Fibroblast of skin of right quadriceps (primary cell): ENCODE measurements around the gene NRIP1.
A peak's percentile ranks its signal among the peaks of the same experiment; 100 is the strongest.
"Not testable (repeated sequence)": the region's sequence is repeated elsewhere in the genome, so short reads cannot be mapped to it uniquely, and the experiment has no call there.

ENCODE experiments used
- DNase-seq: peaks from one replicate; pipeline ENCODE4 v3.0.0-alpha.2; 2013

Gene NRIP1

GRCh38 chr21:15037095-15037899 is 27.5 kb downstream of the NRIP1 start:
- no peak for DNase-seq

GRCh38 chr21:15036189-15036588 is 28.6 kb downstream of the NRIP1 start:
- DNase-seq = no peak

GRCh38 chr21:15034126-15034853 is 30.5 kb downstream of the NRIP1 start:
- peak; percentile 72 for DNase-seq

GRCh38 chr21:15031790-15032357 is 32.9 kb downstream of the NRIP1 start:
- DNase-seq = peak; percentile 45

GRCh38 chr21:15031362-15031761 is 33.4 kb downstream of the NRIP1 start:
- DNase-seq = not testable (repeated sequence)

GRCh38 chr21:15030861-15031260 is 33.9 kb downstream of the NRIP1 start:
- peak; percentile 32 for DNase-seq

GRCh38 chr21:15029077-15029476 is 35.7 kb downstream of the NRIP1 start:
- DNase-seq = no peak

GRCh38 chr21:15028186-15028585 is 36.6 kb downstream of the NRIP1 start:
- no peak for DNase-seq

- DNase-seq = no peak
Measured at GRCh38 chr21:15027056-15027455, 37.7 kb downstream of the NRIP1 start.

GRCh38 chr21:15026370-15026769 is 38.4 kb downstream of the NRIP1 start:
- DNase-seq = no peak

GRCh38 chr21:15023776-15024175 is 41.0 kb downstream of the NRIP1 start:
- peak; percentile 77 for DNase-seq

- peak; percentile 74 for DNase-seq
Measured at GRCh38 chr21:15022608-15023261, 42.1 kb downstream of the NRIP1 start.

GRCh38 chr21:15020797-15021196 is 44.0 kb downstream of the NRIP1 start:
- no peak for DNase-seq

- DNase-seq = no peak
Measured at GRCh38 chr21:15018382-15018781, 46.4 kb downstream of the NRIP1 start.

- peak; percentile 97 for DNase-seq
Measured at GRCh38 chr21:15015622-15016471, 49.0 kb downstream of the NRIP1 start.

GRCh38 chr21:15014221-15014620 is 50.6 kb downstream of the NRIP1 start:
- peak; percentile 45 for DNase-seq

GRCh38 chr21:15011967-15012366 is 52.8 kb downstream of the NRIP1 start:
- no peak for DNase-seq

GRCh38 chr21:15010645-15011044 is 54.2 kb downstream of the NRIP1 start:
- peak; percentile 42 for DNase-seq

GRCh38 chr21:15009837-15010363 is 54.9 kb downstream of the NRIP1 start:
- DNase-seq = peak; percentile 90

GRCh38 chr21:15007716-15008296 is 57.0 kb downstream of the NRIP1 start:
- DNase-seq = no peak

GRCh38 chr21:15006594-15007230 is 58.1 kb downstream of the NRIP1 start:
- DNase-seq = no peak
